KMS-11 (cell line): Measurements from ENCODE around the gene ZNF789.

Source experiments
- H2AFZ ChIP-seq: fragments of 200-600 bp; sonication (generic); 2 replicates; pipeline ENCODE4 v1.6.1; 2016; ENCODE audit warnings: antibody characterized with exemption, mixed run types, low read depth
- H3K27ac ChIP-seq: fragments of 200-600 bp; sonication (generic); 2 replicates; pipeline ENCODE4 v1.6.1; 2016; ENCODE audit warnings: mild to moderate bottlenecking, mixed run types
- H3K27me3 ChIP-seq: fragments of 200-600 bp; sonication (generic); 2 replicates; pipeline ENCODE4 v1.6.1; 2017; ENCODE audit warnings: mild to moderate bottlenecking, low read depth, mixed run types, moderate library complexity; ENCODE audit not compliant: insufficient read depth
- H3K36me3 ChIP-seq: fragments of 200-600 bp; sonication (generic); 2 replicates; pipeline ENCODE4 v1.6.1; 2017; ENCODE audit warnings: mild to moderate bottlenecking, mixed run types; ENCODE audit not compliant: insufficient read depth
- H3K4me1 ChIP-seq: fragments of 200-600 bp; sonication (generic); 2 replicates; pipeline ENCODE4 v1.6.1; 2016; ENCODE audit warnings: mild to moderate bottlenecking, low read depth, mixed run types; ENCODE audit not compliant: poor library complexity, severe bottlenecking
- H3K4me2 ChIP-seq: fragments of 200-600 bp; sonication (generic); 2 replicates; pipeline ENCODE4 v1.7.0; 2016; ENCODE audit warnings: mild to moderate bottlenecking, mixed run types
- H3K4me3 ChIP-seq: fragments of 200-600 bp; sonication (generic); IDR thresholded peaks from 2 replicates; pipeline ENCODE4 v1.6.1; 2017; ENCODE audit warnings: low read depth, low read length, mixed read lengths; ENCODE audit not compliant: insufficient read depth
- H3K79me2 ChIP-seq: fragments of 200-600 bp; sonication (generic); 2 replicates; pipeline ENCODE4 v1.6.1; 2016; ENCODE audit warnings: low read depth, mixed run types; ENCODE audit not compliant: insufficient read depth
- H3K9ac ChIP-seq: fragments of 200-600 bp; sonication (generic); 2 replicates; pipeline ENCODE4 v1.6.1; 2016; ENCODE audit warnings: mild to moderate bottlenecking, mixed run types
- H4K20me1 ChIP-seq: fragments of 200-600 bp; sonication (generic); 2 replicates; pipeline ENCODE4 v1.6.1; 2016; ENCODE audit warnings: mild to moderate bottlenecking, mixed run types; ENCODE audit not compliant: insufficient read depth
- TF ChIP-seq, protein P1 (sequence below): fragments of 200-600 bp; sonication (generic); conservative IDR thresholded peaks from 2 replicates; pipeline ENCODE4 v1.6.1; 2017; ENCODE audit warnings: low read depth, mild to moderate bottlenecking, antibody characterized with exemption, low read length, moderate library complexity, mixed read lengths

ZNF789 gene

DNA sequence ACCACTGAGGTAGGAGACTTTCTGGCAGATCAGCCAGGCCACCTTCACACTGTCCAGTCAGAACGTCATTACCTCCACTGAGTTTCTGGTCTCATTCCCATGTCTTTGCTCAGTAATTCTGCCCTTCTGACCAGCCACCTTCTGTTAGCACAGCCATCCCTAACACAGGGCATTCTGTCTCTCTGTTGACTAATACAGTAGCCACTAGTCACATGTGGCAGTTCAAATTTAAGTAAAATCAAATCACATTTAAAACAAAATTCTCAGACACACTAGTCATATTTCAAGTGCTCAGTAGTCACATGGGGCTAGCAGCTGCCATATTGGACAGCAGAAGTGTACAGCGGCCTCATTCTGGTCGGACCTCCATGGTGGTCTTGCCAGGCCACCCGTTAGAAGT is 26.6 kb upstream of the ZNF789 start:
- Histone ChIP-seq H3K27ac (no peak overlapping the region), H3K36me3 (peaks cover 24% of the 10 kb centered on the region; the same call in 1 of the 2 replicates), H3K4me1 (no peaks in the 10 kb centered on the region), H3K79me2 (peaks cover 11% of the 10 kb centered on the region; the same call in 1 of the 2 replicates), H4K20me1 (no peaks in the 10 kb centered on the region), H3K27me3 (no peaks in the 10 kb centered on the region), H3K9ac (no peak overlapping the region), H2AFZ (no peak overlapping the region), H3K4me2 (no peak overlapping the region), H3K4me3 (no peak overlapping the region)
- TF ChIP-seq, protein P1, sequence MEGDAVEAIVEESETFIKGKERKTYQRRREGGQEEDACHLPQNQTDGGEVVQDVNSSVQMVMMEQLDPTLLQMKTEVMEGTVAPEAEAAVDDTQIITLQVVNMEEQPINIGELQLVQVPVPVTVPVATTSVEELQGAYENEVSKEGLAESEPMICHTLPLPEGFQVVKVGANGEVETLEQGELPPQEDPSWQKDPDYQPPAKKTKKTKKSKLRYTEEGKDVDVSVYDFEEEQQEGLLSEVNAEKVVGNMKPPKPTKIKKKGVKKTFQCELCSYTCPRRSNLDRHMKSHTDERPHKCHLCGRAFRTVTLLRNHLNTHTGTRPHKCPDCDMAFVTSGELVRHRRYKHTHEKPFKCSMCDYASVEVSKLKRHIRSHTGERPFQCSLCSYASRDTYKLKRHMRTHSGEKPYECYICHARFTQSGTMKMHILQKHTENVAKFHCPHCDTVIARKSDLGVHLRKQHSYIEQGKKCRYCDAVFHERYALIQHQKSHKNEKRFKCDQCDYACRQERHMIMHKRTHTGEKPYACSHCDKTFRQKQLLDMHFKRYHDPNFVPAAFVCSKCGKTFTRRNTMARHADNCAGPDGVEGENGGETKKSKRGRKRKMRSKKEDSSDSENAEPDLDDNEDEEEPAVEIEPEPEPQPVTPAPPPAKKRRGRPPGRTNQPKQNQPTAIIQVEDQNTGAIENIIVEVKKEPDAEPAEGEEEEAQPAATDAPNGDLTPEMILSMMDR, result no peak

DNA sequence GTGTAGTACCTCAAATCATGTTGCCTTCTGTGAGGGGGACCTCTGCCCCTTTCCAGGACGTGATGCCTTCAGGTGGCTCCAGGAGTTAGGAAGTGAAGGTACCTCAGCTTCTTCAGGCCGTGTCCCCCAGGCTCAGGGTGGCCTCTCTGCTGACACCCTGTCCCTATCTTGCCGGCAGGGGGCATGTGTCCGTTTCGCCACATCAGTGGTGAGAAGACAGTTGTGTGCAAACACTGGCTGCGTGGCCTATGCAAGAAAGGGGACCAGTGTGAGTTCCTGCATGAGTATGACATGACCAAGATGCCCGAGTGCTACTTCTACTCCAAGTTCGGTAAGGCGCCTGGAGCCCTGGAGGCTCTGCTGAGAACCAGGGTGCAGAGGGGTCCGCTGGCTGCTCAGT is 24.7 kb upstream of the ZNF789 start:
- Histone ChIP-seq H3K27ac (no peak overlapping the region), H3K4me1 (no peaks in the 10 kb centered on the region), H3K9ac (no peak overlapping the region), H3K79me2 (no peaks in the 10 kb centered on the region; the same call in 1 of the 2 replicates), H3K4me3 (no peak overlapping the region), H3K27me3 (no peaks in the 10 kb centered on the region), H3K36me3 (peaks cover 26% of the 10 kb centered on the region; the same call in 1 of the 2 replicates), H4K20me1 (no peaks in the 10 kb centered on the region), H3K4me2 (no peak overlapping the region), H2AFZ (no peak overlapping the region)
- TF ChIP-seq, protein P1, result no peak

DNA sequence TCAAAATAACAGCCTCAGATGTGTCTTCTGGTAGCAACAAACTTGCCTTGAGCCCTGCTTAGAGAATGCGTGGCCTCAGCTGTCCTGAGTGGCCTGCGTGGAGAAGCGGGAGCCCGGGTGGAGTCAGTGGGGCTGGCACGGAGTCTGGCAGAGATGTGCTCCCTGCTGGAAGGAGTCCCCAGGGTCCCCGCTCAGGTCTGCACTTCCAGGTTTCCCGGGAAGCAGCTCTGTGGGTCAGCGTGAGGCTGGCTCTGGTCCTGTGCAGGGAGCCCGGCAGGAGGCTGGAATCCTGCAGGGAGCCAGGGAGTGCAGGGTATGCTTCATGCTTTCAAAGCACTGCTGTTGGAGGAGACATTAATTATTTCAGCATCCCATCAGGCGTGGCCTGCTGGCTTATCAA is 23.8 kb upstream of the ZNF789 start:
- Histone ChIP-seq H3K79me2 (no peaks in the 10 kb centered on the region), H2AFZ (no peak overlapping the region), H3K9ac (no peak overlapping the region), H3K27me3 (no peaks in the 10 kb centered on the region), H3K4me3 (no peak overlapping the region), H4K20me1 (no peaks in the 10 kb centered on the region), H3K4me2 (no peak overlapping the region), H3K36me3 (peaks cover 26% of the 10 kb centered on the region; the same call in 1 of the 2 replicates), H3K4me1 (no peaks in the 10 kb centered on the region), H3K27ac (no peak overlapping the region)
- TF ChIP-seq, protein P1, result no peak

DNA sequence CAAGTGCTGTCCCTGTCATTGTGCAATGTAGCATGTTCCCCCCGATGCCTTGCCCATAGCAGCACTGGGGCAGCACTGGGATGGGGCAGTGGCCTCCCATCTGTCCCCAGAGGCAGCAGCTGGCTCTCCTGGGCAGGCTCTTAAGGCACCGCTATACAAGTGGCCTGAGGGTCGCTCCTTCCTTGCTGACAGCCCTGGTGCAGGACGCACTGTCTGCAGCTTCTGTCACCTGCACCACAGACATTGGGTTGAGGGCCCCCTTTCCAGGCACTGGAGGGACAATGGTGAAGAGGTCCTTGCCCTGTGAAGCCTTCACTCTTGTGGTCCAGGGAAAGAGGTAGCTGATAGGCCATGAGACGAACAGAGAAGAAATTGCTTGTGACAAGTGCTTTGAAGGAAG is 23.4 kb upstream of the ZNF789 start:
- TF ChIP-seq, protein P1, result no peak
- no peaks in the 10 kb centered on the region for H3K27me3 ChIP-seq
- peaks cover 26% of the 10 kb centered on the region; the same call in 1 of the 2 replicates for H3K36me3 ChIP-seq
- H3K4me2 ChIP-seq, result no peak overlapping the region
- no peak overlapping the region for H2AFZ ChIP-seq
- H3K27ac ChIP-seq, result no peak overlapping the region
- H3K4me3 ChIP-seq, result no peak overlapping the region
- H3K9ac ChIP-seq, result no peak overlapping the region
- no peaks in the 10 kb centered on the region for H3K79me2 ChIP-seq
- H4K20me1 ChIP-seq, result no peaks in the 10 kb centered on the region
- no peaks in the 10 kb centered on the region for H3K4me1 ChIP-seq
